HG02610 (cell line): ENCODE results near the gene NME8.

Source experiments
- ATAC-seq: cut with Tn5 transposase; IDR thresholded peaks from one replicate; pipeline ENCODE4 v1.9.1; 2021; ENCODE audit warnings: mild to moderate bottlenecking, moderate library complexity; ENCODE audit not compliant: unreplicated experiment

The NME8 gene

GRCh38 chr7:37930226-37930948 is 82.0 kb downstream of the NME8 start:
- no peak for ATAC-seq

GRCh38 chr7:37932543-37932942 is 84.1 kb downstream of the NME8 start:
- no peak for ATAC-seq

DNA sequence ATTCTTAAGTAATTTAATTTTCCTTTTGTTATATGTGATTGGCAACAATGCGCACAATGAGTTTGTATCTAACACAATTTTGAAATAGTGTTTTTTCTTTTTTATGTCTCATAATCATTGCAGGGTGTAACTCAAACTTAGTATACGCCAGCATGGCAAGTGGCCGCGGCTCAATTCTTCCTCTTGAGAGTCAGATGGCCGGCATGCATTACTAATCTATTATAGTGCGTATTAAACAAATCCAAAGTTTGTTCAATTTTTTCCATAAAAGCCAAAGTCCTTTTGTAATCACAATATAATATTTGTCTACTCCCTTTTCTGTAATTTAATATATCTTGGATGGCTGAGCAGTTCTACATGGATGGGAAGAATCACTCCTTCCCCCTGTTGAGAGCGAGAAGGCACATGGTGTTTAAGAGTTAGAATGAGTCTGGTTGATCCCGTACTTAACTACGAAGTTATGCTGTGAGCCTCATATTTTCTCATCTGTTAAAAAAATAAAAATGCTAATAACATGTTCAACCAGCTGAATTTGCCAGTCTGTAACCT is 84.7 kb downstream of the NME8 start:
- ATAC-seq = no peak

DNA sequence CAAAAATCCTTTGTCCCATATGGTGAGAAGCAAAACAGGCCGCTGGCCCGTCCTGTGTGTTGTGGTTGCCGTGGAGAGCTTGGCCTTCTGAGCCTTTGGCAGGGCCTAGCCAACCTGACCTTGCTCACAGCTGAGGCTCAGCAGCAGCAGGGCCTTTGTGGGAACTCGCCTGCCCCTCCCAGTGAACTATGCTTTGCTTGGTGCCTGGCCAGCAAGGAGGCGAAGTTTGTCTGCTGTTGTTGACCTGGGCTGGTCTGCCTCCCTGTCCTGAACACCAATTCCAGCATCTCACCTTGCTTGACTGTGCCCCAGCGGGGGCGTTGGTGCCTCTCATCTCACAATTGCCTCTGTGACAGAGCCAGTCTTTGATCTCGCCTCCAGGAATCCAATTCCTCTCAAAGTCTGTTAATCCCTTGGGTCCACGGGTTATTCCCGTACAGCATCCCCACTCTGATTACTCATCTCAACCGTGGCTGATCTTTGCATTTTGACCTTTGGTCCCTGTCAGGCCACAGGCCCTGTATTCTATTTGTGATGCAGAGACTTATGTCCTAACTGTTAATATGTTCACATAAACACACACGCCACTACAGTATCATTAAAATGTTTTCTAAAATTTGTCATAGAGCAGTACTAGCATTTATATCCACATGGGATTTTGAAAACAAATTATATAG is 94.7 kb downstream of the NME8 start:
- no peak for ATAC-seq

DNA sequence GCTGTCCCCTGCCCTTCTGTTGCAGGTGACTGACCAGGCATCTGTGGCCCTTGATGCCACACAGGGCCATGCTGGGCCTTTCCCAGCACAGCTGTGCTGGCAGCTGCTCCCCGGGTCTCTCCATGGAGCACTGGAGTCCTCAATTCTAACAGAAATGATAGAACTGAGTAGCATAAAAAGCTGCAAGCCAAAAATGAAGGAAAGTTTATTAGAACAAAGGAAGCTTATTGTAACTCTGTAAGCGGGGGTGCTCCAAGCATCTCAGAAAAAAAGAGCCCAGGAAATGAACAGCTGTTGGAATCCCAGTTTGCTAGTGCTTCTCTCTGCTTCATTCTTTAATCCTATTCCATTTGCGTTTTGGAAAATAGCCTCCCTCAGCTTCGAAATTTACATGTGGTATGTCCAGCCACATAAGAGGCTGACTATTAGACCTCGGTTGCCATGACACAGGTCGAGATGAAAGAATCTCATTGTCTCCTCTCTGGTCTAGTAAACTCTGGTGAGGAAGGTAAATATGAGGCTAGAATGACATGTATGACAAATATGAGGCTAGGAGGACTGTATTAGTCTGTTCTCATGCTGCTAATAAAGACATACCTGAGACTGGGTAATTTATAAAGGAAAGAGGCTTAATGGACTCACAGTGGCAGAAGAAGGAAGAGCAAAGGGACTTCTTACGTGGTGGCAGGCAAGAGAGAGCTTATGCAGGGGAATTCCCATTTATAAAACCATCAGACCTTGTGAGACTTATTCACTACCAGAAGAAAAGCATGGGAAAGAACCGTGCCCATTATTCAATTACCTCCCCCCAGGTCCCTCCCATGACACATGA is 95.7 kb downstream of the NME8 start:
- ATAC-seq = peak; percentile 79

DNA sequence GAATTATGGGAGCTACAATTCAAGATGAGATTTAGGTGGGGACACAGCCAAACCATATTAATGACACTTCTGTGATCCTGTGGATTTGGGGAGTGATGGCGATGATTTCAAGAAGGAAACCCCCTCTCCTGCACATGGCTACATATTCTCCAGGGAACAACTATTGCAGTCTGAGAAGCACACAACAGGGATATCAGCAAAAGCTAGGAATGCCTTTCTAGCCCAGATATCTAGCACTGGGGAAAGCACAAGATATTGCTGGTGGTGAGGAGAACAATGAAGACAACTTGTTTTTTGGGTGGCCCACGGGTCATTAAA is 96.3 kb downstream of the NME8 start:
- no peak for ATAC-seq

- no peak for ATAC-seq
These were observed 96.9 kb downstream of the NME8 start for GRCh38 chr7:37945336-37945735.

GRCh38 chr7:37947138-37947940 is 98.9 kb downstream of the NME8 start:
- ATAC-seq = no peak

GRCh38 chr7:37947941-37948210 is 99.5 kb downstream of the NME8 start:
- ATAC-seq = no peak
